HEK293T (cell line): ENCODE results near the gene BOLL.

Source experiments
- CTCF ChIA-PET: fragments of 350-600 bp; formaldehyde crosslinking; extraction: SDS; loops from one replicate; lab custom pipeline; 2021; ENCODE audit warnings: antibody characterized with exemption, inconsistent platforms; lab: Yijun Ruan, JAX
- POLR2A ChIA-PET: fragments of 350-600 bp; formaldehyde crosslinking; extraction: SDS; loops from one replicate; lab custom pipeline; 2020; ENCODE audit warnings: antibody characterized with exemption, inconsistent platforms; lab: Yijun Ruan, JAX
- DNase-seq: peaks from one replicate; pipeline ENCODE4 v3.0.0; 2012; ENCODE audit warnings: mixed read lengths; ENCODE audit errors: extremely low spot score
- ARNT ChIP-seq: fragments of 450-650 bp; IDR thresholded peaks from 2 replicates; pipeline ENCODE4 v1.6.1; 2017; ENCODE audit warnings: mild to moderate bottlenecking
- BHLHE40 ChIP-seq: fragments of 450-650 bp; IDR thresholded peaks from 2 replicates; pipeline ENCODE4 v1.6.1; 2016; ENCODE audit warnings: mild to moderate bottlenecking, moderate library complexity, borderline replicate concordance
- CTBP1 ChIP-seq: fragments of 450-650 bp; IDR thresholded peaks from 2 replicates; pipeline ENCODE4 v1.6.1; 2016; ENCODE audit warnings: borderline replicate concordance
- ELF4 ChIP-seq: fragments of 450-650 bp; IDR thresholded peaks from 2 replicates; pipeline ENCODE4 v1.6.1; 2017; ENCODE audit warnings: antibody characterized with exemption
- FOXA1 ChIP-seq: fragments of 450-650 bp; IDR thresholded peaks from 2 replicates; pipeline ENCODE4 v1.6.1; 2016; ENCODE audit warnings: mild to moderate bottlenecking
- FOXK2 ChIP-seq: fragments of 450-650 bp; IDR thresholded peaks from 2 replicates; pipeline ENCODE4 v1.6.1; 2016; ENCODE audit warnings: mild to moderate bottlenecking
- FOXM1 ChIP-seq: fragments of 450-650 bp; IDR thresholded peaks from 2 replicates; pipeline ENCODE4 v1.6.1; 2017; ENCODE audit warnings: mild to moderate bottlenecking, borderline replicate concordance
- HDGF ChIP-seq: fragments of 450-650 bp; IDR thresholded peaks from 2 replicates; pipeline ENCODE4 v1.6.1; 2017; ENCODE audit warnings: antibody characterized with exemption, borderline replicate concordance
- L3MBTL2 ChIP-seq: fragments of 450-650 bp; conservative IDR thresholded peaks from 2 replicates; pipeline ENCODE4 v1.6.1; 2016; ENCODE audit warnings: mild to moderate bottlenecking
- LEF1 ChIP-seq: fragments of 450-650 bp; IDR thresholded peaks from 2 replicates; pipeline ENCODE4 v1.6.1; 2017; ENCODE audit warnings: mild to moderate bottlenecking, borderline replicate concordance
- NFRKB ChIP-seq: fragments of 450-650 bp; IDR thresholded peaks from 2 replicates; pipeline ENCODE4 v1.6.1; 2016; ENCODE audit warnings: mild to moderate bottlenecking, moderate library complexity
- SP1 ChIP-seq: fragments of 450-650 bp; IDR thresholded peaks from 2 replicates; pipeline ENCODE4 v1.6.1; 2017
- SUZ12 ChIP-seq: fragments of 450-650 bp; IDR thresholded peaks from 2 replicates; pipeline ENCODE4 v1.6.1; 2016; ENCODE audit warnings: mild to moderate bottlenecking
- TARDBP ChIP-seq: fragments of 450-650 bp; IDR thresholded peaks from 2 replicates; pipeline ENCODE4 v1.6.1; 2016
- ZNF384 ChIP-seq: fragments of 450-650 bp; IDR thresholded peaks from 2 replicates; pipeline ENCODE4 v1.6.1; 2016
- TF ChIP-seq, protein P1 (sequence below): fragments of 450-650 bp; IDR thresholded peaks from 2 replicates; pipeline ENCODE4 v1.6.1; 2016

Gene BOLL

GRCh38 chr2:197809064-197809463 lies 23.9 kb upstream of the BOLL start:
- no peak for DNase-seq
- POLR2A ChIA-PET, result no interaction called here
- CTCF ChIA-PET, result no interaction called here
- TF ChIP-seq SP1 (no peak), FOXA1 (no peak), ARNT (no peak), HDGF (no peak), FOXM1 (no peak), SUZ12 (no peak), ZNF384 (no peak), L3MBTL2 (no peak), CTBP1 (no peak), TARDBP (no peak), FOXK2 (no peak), NFRKB (no peak), LEF1 (no peak), BHLHE40 (no peak), ELF4 (no peak)
- TF ChIP-seq, protein P1, sequence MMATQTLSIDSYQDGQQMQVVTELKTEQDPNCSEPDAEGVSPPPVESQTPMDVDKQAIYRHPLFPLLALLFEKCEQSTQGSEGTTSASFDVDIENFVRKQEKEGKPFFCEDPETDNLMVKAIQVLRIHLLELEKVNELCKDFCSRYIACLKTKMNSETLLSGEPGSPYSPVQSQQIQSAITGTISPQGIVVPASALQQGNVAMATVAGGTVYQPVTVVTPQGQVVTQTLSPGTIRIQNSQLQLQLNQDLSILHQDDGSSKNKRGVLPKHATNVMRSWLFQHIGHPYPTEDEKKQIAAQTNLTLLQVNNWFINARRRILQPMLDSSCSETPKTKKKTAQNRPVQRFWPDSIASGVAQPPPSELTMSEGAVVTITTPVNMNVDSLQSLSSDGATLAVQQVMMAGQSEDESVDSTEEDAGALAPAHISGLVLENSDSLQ, result no peak

DNA sequence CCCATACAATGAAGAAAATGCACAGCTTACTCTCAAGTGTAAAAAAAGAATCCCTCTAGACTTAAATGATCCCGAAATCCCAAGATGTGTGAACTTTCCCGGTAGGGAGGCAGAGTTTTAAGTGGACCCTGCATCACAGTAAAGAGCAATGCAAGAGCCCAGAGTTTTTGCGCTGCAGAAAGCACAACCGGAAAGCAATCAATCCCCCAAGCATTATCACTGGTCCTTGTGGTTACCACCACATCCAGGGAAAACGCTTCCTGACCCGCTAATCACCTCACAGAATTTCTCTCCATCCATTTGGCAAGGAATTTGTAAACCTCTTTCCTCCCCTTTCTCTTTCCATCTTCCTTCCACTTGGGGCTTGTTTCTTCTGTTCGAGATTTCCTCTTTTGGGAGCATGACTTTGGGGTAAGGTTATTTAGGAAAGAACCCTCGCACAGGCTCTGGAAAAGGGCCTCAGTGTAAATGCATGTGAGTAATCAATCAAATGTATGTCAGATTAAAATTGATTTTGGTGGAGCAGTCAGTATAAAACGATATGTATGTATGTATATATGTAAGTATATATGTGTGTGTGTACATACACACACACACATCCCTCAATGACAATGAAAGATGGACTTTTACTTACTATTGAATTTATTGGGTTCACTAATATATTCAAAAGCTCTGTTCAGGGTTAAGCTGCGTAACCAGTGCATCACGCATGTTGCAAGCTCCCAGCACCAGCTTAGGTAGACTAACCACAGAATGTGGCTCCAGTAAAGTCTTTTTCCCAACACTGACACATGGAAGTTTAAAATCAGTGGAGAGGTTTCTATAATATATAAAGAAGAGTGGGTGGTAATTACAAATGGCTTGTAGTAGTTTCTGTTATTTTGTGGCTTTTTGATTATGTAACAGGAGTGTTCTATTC lies 20.9 kb upstream of the BOLL start:
- ChIA-PET POLR2A (interaction anchor here (0.7 kb wide), 1 partner anchor 14 kb away, joined by 3 read pairs; no protein-coding TSS in a partner anchor), CTCF (interaction anchor here (1.0 to 1.3 kb wide), 2 partner anchors 32 to 490 kb away, joined by 3 to 4 read pairs; no protein-coding TSS in a partner anchor)
- TF ChIP-seq ZNF384 (no peak), FOXK2 (no peak), NFRKB (no peak), BHLHE40 (no peak), LEF1 (no peak), ELF4 (no peak)
- TF ChIP-seq, protein P1, result no peak
- no peak for DNase-seq

DNA sequence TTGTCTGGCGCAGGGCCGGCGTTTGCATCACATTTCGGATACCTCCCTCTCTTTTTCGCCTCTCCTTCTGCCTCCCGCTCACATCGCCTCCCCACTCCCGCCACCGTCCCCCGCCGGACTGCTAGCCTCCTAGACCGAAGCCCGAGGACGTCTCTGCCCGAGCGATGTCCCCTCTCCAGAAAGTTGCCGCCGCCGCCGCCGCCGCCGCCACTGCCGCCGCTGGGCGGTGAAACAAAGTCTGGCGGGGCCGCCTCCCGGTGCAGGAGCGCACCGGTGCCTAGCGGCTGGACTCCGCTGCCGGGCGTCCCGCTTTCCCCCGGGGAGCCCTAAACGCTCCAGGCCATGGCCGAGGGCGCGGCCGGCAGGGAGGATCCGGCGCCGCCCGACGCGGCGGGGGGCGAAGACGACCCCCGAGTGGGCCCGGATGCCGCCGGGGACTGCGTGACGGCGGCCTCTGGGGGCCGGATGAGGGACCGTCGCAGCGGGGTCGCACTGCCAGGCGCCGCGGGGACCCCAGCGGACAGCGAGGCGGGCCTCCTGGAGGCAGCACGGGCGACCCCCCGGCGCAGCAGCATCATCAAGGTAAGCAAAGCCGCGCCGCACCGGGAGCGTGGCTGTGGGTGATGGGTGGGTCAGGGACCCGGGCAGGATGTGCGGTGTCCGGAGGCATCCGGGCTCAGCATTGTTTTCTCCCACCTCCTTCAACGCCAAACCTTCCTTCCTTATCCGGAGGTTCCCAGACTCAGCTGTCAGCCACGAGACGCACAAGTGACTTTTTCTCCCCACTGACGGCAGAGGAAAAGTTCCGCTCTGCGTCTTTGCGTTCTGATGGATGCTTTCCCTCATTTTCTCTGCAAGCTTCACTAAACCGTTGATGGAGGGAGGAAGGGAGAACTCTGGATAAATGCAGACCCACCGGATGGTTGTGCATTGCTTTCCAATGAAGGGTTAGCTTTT lies 19.9 kb upstream of the BOLL start:
- CTCF ChIA-PET, result interaction anchor here (0.6 to 1.4 kb wide), 5 partner anchors 8 to 492 kb away, joined by 3 to 4 read pairs (median 4); no protein-coding TSS in a partner anchor
- TF ChIP-seq NFRKB, result no peak
- TF ChIP-seq TARDBP, result no peak
- no peak for TF ChIP-seq L3MBTL2
- no peak for TF ChIP-seq FOXA1
- no peak for TF ChIP-seq SUZ12
- TF ChIP-seq ELF4, result no peak
- TF ChIP-seq ZNF384, result no peak
- TF ChIP-seq HDGF, result no peak
- TF ChIP-seq CTBP1, result no peak
- no peak for TF ChIP-seq BHLHE40
- TF ChIP-seq LEF1, result no peak
- no peak for TF ChIP-seq FOXK2
- no peak for TF ChIP-seq ARNT
- TF ChIP-seq, protein P1, result no peak
- POLR2A ChIA-PET, result interaction anchor here (0.7 to 1.0 kb wide), 2 partner anchors 13 to 370 kb away, joined by 3 read pairs; partner anchors contain the start of gene SF3B1
- peak; percentile 31 for DNase-seq

DNA sequence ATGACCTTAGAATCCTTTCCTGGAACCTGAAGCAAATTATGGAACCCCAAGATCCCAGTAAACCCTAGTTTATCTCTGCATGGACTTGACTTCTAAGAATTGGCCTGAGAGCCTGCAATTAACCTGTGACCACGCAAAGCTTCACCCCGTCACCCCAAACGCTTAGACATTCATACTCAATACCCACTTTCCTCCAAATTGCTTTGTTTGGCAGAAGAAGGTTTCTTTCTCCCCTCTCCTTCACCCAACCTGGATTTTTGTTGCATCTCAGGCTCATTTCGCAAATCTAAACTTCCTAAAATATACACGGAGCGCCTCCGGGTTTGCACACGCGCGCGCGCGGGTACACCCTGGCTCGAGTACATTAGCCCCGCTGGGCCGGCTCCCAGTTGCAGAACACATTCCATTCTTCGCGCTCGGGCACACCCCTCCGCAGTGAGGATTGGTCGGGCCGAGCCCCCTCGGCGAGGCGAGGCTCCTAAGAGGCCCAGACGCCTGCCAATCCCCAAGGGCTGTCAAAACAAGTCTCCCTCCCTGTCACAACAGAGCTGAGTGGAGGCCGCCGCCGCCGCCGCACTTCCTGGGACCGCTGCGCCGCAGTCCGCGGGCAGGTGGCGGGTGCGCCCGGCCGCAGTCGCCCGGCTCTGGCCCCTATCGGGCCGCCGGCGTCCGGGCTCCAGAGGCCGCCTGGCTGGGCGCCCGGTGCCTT lies 19.1 kb upstream of the BOLL start, which contains the start of gene PLCL1:
TSS of gene PLCL1 (plus strand) at position 545 of the 709 bp plus-strand sequence.
- TF ChIP-seq, protein P1, result peak; percentile 99
- TF ChIP-seq SP1, result no peak
- no peak for TF ChIP-seq BHLHE40
- TF ChIP-seq LEF1, result no peak
- TF ChIP-seq NFRKB, result no peak
- TF ChIP-seq FOXM1, result no peak
- DNase-seq, result peak; percentile 90
- ChIA-PET CTCF (interaction anchor here (0.6 to 1.4 kb wide), 4 partner anchors 9 to 493 kb away, joined by 3 to 4 read pairs (median 4); no protein-coding TSS in a partner anchor), POLR2A (interaction anchor here (1.0 kb wide), 1 partner anchor 369 kb away, joined by 3 read pairs; the partner anchor contains the start of gene SF3B1)
